Measurements from ENCODE around the gene TRMT2A. TPM values are rescaled to one million over a fixed set of nuclear protein-coding genes. Genes with fewer than 3 reads are reported as not detected.

Gene TRMT2A
- total and polyA plus RNA-seq, 2 of the 8 experiments (the other 6 are each of a cell fraction or from before 2014, with no cell fraction given): 44.9 to 50.3 TPM

- H3K4me2 ChIP-seq (ENCODE audit: insufficient read depth in 1 of 2, low read depth in 2 of 2, low read length in 2 of 2): no peak overlapping the region
- peaks cover 9 to 25% of the 10 kb centered on the region in 2 experiments for H4K20me1 ChIP-seq (replicated peaks in 1 of 2; ENCODE audit: control insufficient read depth in 1 of 2, insufficient read depth in 2 of 2, low read length in 2 of 2)
- no peak overlapping the region; the same call in 1 of the 2 replicates for H2BK5ac ChIP-seq (ENCODE audit: low read depth, low read length)
- H3K4me1 ChIP-seq (replicated peaks in 1 of 4; ENCODE audit: control insufficient read depth in 3 of 4, insufficient read depth in 4 of 4, low read length in 3 of 4): no peaks in the 10 kb centered on the region
- H4K8ac ChIP-seq (ENCODE audit: extremely low read depth, insufficient read depth, low read length): no peak overlapping the region
- 84% methylated on average over 18 of the region's 22 CpGs; no CpG with 5 or more reads in 1 of the 2 experiments for WGBS, 2 experiments (ENCODE audit: extremely low coverage in 1 of 2, insufficient coverage in 1 of 2, insufficient read length in 1 of 2, insufficient replicate concordance in 2 of 2, low coverage in 1 of 2, low lambda C conversion rate in 2 of 2, missing lambda C conversion rate in 1 of 2)
- H3K56ac ChIP-seq (replicated peaks; ENCODE audit: insufficient read length, low read depth, low read length): no peak overlapping the region
- ChIA-PET CTCF (ENCODE audit: partially characterized antibody) (interaction anchor here (1.2 kb wide), 1 partner anchor 13 kb away, joined by 4 read pairs; no protein-coding TSS in a partner anchor), POLR2A (ENCODE audit: partially characterized antibody) (interaction anchor here (10.1 kb wide), 1 partner anchor 14 kb away, joined by 104 read pairs; no protein-coding TSS in a partner anchor)
- H2AK5ac ChIP-seq (ENCODE audit: low read depth, low read length): no peak overlapping the region
- DNase-seq (ENCODE audit: low read depth in 1 of 2, low spot score in 2 of 2) (no peak), FAIRE-seq (no peak)
- H2BK20ac ChIP-seq (ENCODE audit: low read length): no peak overlapping the region
- peaks cover 0 to 6% (median 2%) of the 10 kb centered on the region in 4 experiments; a peak in 1 of 8 replicates for H3K36me3 ChIP-seq (ENCODE audit: control insufficient read depth in 2 of 4, insufficient read depth in 4 of 4, low read length in 3 of 4)
- no peak overlapping the region for H2BK12ac ChIP-seq (ENCODE audit: low read depth, low read length)
- H3K4me3 ChIP-seq (ENCODE audit: extremely low read depth in 1 of 4, insufficient read depth in 2 of 4, low read depth in 3 of 4, low read length in 4 of 4): no peak overlapping the region
- no peak overlapping the region for H3K4ac ChIP-seq (replicated peaks; ENCODE audit: insufficient read length, low read depth, low read length)
- no peak overlapping the region for H3K9ac ChIP-seq (replicated peaks in 1 of 4; ENCODE audit: extremely low read depth in 1 of 4, low read depth in 3 of 4, low read length in 3 of 4)
- H4K5ac ChIP-seq (ENCODE audit: insufficient read length, low read depth, low read length): no peak overlapping the region
- H2BK120ac ChIP-seq (replicated peaks; ENCODE audit: low read depth, low read length): no peak overlapping the region
- no peak overlapping the region for H3K18ac ChIP-seq (ENCODE audit: extremely low read depth, low read length)
- H3K79me1 ChIP-seq (ENCODE audit: low read depth, low read length): peaks cover 10% of the 10 kb centered on the region
- H3K79me2 ChIP-seq (ENCODE audit: control insufficient read depth in 1 of 2, insufficient read depth in 2 of 2, low read length in 2 of 2): peaks cover 0 to 7% of the 10 kb centered on the region in 2 experiments; a peak in 3 of 4 replicates
- no peak overlapping the region for H3K23ac ChIP-seq (ENCODE audit: insufficient read length)
- no peak overlapping the region for H3K27ac ChIP-seq (ENCODE audit: low read depth, low read length)
- no peak overlapping the region for H2AFZ ChIP-seq (ENCODE audit: low read length)
- H3K14ac ChIP-seq (ENCODE audit: insufficient read length): no peak overlapping the region
- no peaks in the 10 kb centered on the region for H3K23me2 ChIP-seq (ENCODE audit: low read depth, low read length)
- H4K91ac ChIP-seq (replicated peaks; ENCODE audit: insufficient read length, low read length): no peak overlapping the region
- H3K9me3 ChIP-seq (ENCODE audit: insufficient read depth in 2 of 2, low read depth in 1 of 2, low read length in 1 of 2): no peaks in the 10 kb centered on the region
- no peak overlapping the region for H2BK15ac ChIP-seq (ENCODE audit: low read length)
- H3K27me3 ChIP-seq (replicated peaks in 1 of 4; ENCODE audit: control insufficient read depth in 3 of 4, extremely low read depth in 1 of 4, insufficient read depth in 3 of 4, low read length in 3 of 4): no peaks in the 10 kb centered on the region
- no peak for TF ChIP-seq ATF3 (IDR thresholded peaks at IDR 0.05; ENCODE audit: insufficient read depth, low read depth, low read length)
- no peak for TF ChIP-seq BACH1 (IDR thresholded peaks at IDR 0.05; ENCODE audit: low read length)
- TF ChIP-seq SUZ12 (IDR thresholded peaks at IDR 0.05; ENCODE audit: low read length): no peak
- no peak for TF ChIP-seq KDM4A (IDR thresholded peaks at IDR 0.05; ENCODE audit: low read depth, low read length, severe bottlenecking)
- no peak for TF ChIP-seq TBP (IDR thresholded peaks at IDR 0.05; ENCODE audit: low read depth, low read length)
- no peak for TF ChIP-seq SAP30 (IDR thresholded peaks at IDR 0.05; ENCODE audit: insufficient read depth, insufficient replicate concordance, low read length)
- TF ChIP-seq YY1 (IDR thresholded peaks at IDR 0.05; ENCODE audit: low read depth, low read length): no peak
- no peak for TF ChIP-seq POU5F1 (IDR thresholded peaks at IDR 0.05; ENCODE audit: low read depth, low read length)
- TF ChIP-seq USF2 (IDR thresholded peaks at IDR 0.05; ENCODE audit: low read length): no peak
- no peak for TF ChIP-seq RXRA (IDR thresholded peaks at IDR 0.05; ENCODE audit: insufficient read depth, low read depth, low read length)
These were observed 24.4 kb upstream of the TRMT2A start for GRCh38 chr22:20141186-20142077.
